ENCODE measurements around the gene AP4S1.

DNA sequence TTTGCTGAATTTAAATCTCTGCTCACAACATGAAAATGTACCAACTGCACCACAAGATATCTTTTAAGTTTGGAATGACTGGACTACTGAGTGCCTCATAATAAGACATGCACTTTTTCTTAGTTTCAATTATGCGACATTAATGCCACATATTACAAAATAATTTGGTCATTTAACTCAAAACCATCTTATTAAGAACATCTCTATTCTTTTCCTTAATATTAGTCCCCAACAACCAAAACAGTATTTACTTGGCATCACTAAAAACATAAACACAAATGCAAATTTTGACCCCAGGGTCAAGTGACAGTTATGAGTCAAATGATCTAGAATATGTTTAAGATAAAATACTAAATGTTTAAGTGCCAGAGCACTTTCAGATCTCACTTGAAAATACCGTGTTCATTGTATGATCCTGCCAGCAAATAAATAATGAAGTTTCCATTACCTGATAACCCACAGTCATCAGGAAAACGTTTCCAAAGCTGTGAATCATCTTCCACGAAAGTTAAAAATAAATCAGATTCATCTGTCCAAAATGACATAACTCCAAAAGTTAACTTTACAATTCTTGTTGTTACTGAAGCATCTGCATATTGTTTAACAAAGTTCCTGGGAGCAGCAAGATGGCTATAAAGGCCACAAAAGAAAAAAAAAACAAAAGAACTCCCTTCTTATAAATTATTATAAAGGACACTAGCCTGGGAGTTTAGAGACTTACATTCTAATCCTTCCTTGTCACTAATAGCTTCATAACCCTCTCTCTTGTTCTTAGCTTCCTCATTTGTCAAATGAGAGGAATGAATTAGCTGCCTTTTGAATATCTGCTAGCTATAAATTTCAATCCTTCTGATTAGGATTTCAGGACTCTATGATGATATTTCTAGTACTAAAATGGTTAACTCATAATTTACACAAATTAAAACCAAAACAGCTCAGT lies 30.5 kb upstream of the AP4S1 start:
- TF ChIP-seq TAF1 (IDR thresholded peaks at IDR 0.05; ENCODE audit: low read depth, low read length) (no peak), SPI1 (IDR thresholded peaks at IDR 0.05; ENCODE audit: low read depth, low read length) (no peak), POLR2A (IDR thresholded peaks at IDR 0.05; ENCODE audit: low read depth, low read length) (no peak), POLR2AphosphoS5 (IDR thresholded peaks at IDR 0.05; ENCODE audit: low read depth, low read length) (no peak)
